NOMO-1 treated with DMSO at 0.1 percent for 48 hours (cell line): ENCODE results near the gene BMP8A.

Source experiments
- DNase-seq: peaks from one replicate; lab custom pipeline; 2025; ENCODE audit not compliant: unreplicated experiment; lab: John Stamatoyannopoulos, UW

The BMP8A gene

DNA sequence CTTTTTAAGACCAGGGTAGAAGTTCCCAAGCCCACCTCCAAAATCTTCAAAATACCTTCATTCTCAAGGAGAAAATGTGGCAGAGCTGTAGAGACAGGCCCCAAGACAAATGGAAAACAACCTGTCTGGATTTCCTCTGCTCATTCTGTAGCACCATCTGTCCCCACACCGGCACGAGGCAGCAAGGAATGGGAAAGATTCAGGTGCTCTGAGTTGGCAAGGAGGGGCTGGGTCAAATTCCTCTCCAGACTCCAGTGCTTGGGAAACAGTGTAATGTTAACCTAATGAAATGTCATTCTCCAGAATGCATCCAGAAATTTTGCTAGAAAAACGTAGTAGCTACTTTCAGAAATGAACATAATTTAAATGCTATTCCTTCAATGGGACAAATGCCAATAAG is 75.9 kb downstream of the BMP8A start:
- DNase-seq, result no peak

DNA sequence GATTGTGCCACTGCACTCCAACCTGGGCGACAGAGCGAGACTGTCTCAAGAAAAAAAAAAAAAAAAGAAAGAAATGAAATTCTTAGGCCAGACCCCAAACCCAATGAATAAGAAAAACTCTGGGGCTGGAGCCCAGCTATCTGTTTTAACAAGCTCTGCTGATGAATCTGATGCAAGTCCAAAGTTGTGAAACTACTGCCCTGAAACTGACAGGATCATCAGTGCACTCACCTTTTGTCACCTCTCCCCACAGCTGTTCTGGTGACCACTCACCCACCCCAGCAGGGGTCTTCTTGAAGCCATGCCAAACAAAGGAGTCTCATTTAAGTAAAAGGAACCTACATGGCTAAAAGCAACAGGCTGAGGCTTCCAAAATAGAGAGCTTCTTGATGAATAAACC is 76.8 kb downstream of the BMP8A start:
- no peak for DNase-seq

- DNase-seq, result no peak
These were observed 77.6 kb downstream of the BMP8A start for GRCh38 chr1:39569034-39569433.

DNA sequence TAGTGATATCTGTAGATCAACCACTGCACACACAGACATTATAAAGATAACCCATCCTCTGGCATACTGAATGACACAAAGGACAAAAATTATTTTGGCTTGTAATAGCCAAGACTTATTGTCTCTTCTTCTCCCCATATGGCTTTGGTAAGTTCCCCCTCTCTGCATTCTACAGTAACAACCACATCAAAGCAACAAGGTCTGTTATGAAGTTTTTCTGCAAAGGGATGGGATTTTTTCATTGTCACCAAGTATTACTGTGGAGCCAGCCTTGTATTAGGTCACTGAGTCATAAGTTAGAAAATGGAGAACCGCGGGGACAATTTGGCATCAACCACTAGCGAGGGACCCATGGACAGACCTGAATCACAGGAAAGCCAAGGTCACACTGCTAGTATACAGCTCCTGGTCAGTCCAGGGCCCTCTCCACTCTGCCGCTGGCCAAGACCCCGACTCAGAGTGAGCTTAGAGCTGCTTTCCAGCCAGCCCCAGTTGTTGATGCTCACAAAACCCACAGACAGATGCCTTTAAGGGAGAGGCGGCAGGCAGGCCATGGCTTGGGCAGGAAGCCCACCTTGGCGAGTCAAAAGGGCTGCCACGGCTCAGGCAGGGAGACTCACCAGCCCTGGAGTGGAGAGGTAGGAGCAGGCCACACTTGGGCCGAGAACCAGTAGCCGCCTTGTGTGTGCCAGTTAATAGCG is 79.2 kb downstream of the BMP8A start:
- DNase-seq, result no peak

GRCh38 chr1:39571178-39571483 is 79.7 kb downstream of the BMP8A start:
- DNase-seq, result no peak

DNA sequence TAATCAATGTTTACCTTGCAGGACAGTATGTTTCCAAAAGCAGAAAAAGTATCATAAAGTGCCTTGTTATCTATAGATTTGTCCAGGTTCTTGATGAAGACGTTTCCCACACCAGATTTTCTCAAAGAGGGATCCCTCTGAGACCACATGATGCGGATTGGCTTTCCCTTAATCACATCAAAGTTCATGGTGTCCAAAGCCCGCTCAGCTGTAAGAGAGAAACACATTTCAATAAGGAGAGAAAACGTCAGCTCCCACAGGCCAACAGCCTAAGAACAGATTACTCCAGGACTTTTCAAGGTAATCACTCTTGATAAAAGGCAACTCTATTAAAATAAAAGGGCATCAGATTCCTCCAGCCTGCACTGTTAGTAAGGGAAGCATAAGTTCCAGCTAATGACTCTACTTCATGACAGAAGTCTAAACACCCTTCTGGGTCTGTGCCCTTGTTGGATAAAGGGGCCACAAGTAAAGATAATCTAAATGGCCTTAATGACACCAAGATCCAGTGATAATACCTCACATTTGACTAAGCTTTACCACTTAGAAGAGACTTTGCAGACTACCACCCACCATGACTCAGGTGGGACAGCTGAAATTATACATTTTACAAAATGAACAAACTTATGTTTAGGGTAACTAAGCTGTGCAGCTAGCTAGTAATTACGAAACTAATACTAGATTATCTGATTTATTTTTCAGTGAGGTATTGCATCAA is 81.1 kb downstream of the BMP8A start:
- DNase-seq, result no peak

DNA sequence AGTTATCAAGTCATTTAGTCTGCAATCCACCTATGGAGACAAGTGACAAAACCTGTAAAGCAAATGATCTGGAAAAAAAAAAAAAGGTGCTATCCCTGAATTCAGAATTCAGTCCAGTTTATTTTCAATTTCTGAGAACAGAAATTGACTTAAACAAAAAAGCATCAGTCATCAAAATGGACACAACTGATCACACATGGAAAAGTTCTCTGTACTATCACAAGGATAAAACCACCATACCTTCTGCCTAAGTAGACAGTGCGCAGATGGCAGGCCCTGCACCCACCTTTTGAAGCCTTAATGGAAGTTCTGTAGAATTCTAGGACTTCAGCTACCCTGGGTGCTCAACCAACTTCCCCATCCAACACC is 81.6 kb downstream of the BMP8A start:
- DNase-seq, result no peak

GRCh38 chr1:39573736-39574624 is 82.5 kb downstream of the BMP8A start:
- peak; percentile 16 for DNase-seq

GRCh38 chr1:39574646-39575045 is 83.2 kb downstream of the BMP8A start:
- no peak for DNase-seq
